Stomach (tissue), 19 donors: Measurements from ENCODE around the gene FBXO27. TPM values are rescaled to one million over a fixed set of nuclear protein-coding genes. Genes with fewer than 3 reads are reported as not detected.

Experiments
- DNase-seq, 2 donors: peaks; one replicate each; pipeline versions ENCODE4 v3.0.0 to v3.0.0-alpha.2; 2013 to 2019
- H3K27ac ChIP-seq, 5 donors: fragments of 200-600 bp in 4 of 5; sonication (generic) in 4 of 5; one replicate each; pipeline ENCODE4 v1.5.1; 2013 to 2019; ENCODE audit warnings: mild to moderate bottlenecking in 1 of 5, moderate library complexity in 1 of 5
- H3K27me3 ChIP-seq, 3 donors: fragments of 200-600 bp; sonication (generic); one replicate each; pipeline ENCODE4 v1.5.1; 2017 to 2019; ENCODE audit warnings: mixed run types in 1 of 3
- H3K36me3 ChIP-seq, 4 donors: fragments of 200-600 bp; sonication (generic); 1 replicate in 3 of 4; 2 replicates in 1 of 4; pipeline ENCODE4 v1.5.1; 2016 to 2019
- H3K4me1 ChIP-seq, 4 donors: fragments of 200-600 bp; sonication (generic); one replicate each; pipeline ENCODE4 v1.5.1; 2016 to 2019
- H3K4me3 ChIP-seq, 4 donors: fragments of 200-600 bp; sonication (generic) in 3 of 4; one replicate each; pipeline ENCODE4 v1.5.1; 2016 to 2019; ENCODE audit warnings: mild to moderate bottlenecking in 1 of 4
- H3K9me3 ChIP-seq, 4 donors: fragments of 200-600 bp; sonication (generic); one replicate each; pipeline ENCODE4 v1.5.1; 2016 to 2019
- EP300 ChIP-seq: sonication (generic); formaldehyde crosslinking; IDR thresholded peaks from one replicate; pipeline ENCODE4 v1.6.1; 2017; ENCODE audit warnings: antibody characterized with exemption
- POLR2A ChIP-seq, 4 donors: fragments of 450-650 bp; IDR thresholded peaks; one replicate each; pipeline ENCODE4 v1.6.1; 2016; ENCODE audit warnings: antibody characterized with exemption in 4 of 4, control low read depth in 2 of 4, mild to moderate bottlenecking in 1 of 4, moderate library complexity in 1 of 4
- POLR2AphosphoS5 ChIP-seq, 3 donors: sonication (generic); formaldehyde crosslinking; IDR thresholded peaks; one replicate each; pipeline ENCODE4 v1.6.1; 2016; ENCODE audit warnings: antibody characterized with exemption in 3 of 3
- WGBS, 5 donors: extraction: QIAGEN DNeasy Blood & Tissue Kit in 3 of 5; methylation state at CpG; one replicate each; pipeline versions ENCODE4 v1.1.5 to v1.1.7; 2013 to 2018; 5-methylcytosine and 5-hydroxymethylcytosine counted together
- intact Hi-C: fragments of 100-400 bp; cut with DNase I; formaldehyde crosslinking; loops from one replicate; pipeline ENCODE4 v1.15.1; 2023; ENCODE audit warnings: low total_unique reads
- long read RNA-seq, 10 donors: transcript quantifications; one replicate each; lab custom pipeline, GENCODE V29; 2026
- polyA plus RNA-seq, 3 donors: library from polyadenylated mRNA; stranded (reverse); fragments of 200-250 nt; gene quantifications; one replicate each; pipeline ENCODE4 v1.2.3, GENCODE V29; 2013
- total RNA-seq, 5 donors: library from RNA; depleted of rRNA; stranded (reverse); fragments of >200 nt; gene quantifications; one replicate each; pipeline versions ENCODE4 v1.1.0 to v1.2.3, GENCODE V29; 2014 to 2016
- TF ChIP-seq, protein P1 (sequence below), 7 experiments: fragments of 450-650 bp in 4 of 7; fragments of 200-600 bp in 3 of 7; sonication (generic) in 3 of 7; IDR thresholded peaks; one replicate each; pipeline ENCODE4 v1.5.1; 2016 to 2019; ENCODE audit warnings: antibody characterized with exemption in 7 of 7, control low read depth in 2 of 7, mild to moderate bottlenecking in 1 of 7
- donor health status: healthy with polysubstance abuse.
- donor health status: Bipolar disorder and iron deficiency.
- donor health status: healthy.

The FBXO27 gene, protein sequence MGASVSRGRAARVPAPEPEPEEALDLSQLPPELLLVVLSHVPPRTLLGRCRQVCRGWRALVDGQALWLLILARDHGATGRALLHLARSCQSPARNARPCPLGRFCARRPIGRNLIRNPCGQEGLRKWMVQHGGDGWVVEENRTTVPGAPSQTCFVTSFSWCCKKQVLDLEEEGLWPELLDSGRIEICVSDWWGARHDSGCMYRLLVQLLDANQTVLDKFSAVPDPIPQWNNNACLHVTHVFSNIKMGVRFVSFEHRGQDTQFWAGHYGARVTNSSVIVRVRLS
- 1 to 10 TPM in 3 of 5 donors, under 1 TPM in 1, not detected in 1; 0.89 to 5.5 (median 3.3) TPM for total RNA-seq
- 1 to 10 TPM; 2.3 to 7.1 (median 3.2) TPM for polyA plus RNA-seq
- long read RNA-seq, donor 1, result 0 reads
- long read RNA-seq, donor 2, result 0 reads
- long read RNA-seq, donor 3, result 0 reads
- long read RNA-seq, donor 4, result 0 reads
- long read RNA-seq, donor 5, partial matches to known transcripts, result 0 of 1 reads
- long read RNA-seq, donor 5, other reads (novel, unspliced or antisense), result 0 of 1 reads
- long read RNA-seq, donor 6, result 0 reads
- long read RNA-seq, donor 7, result 0 reads
- long read RNA-seq, donor 8, result 0 reads
- long read RNA-seq, donor 9, result 0 reads
- long read RNA-seq, donor 10, result 0 reads

DNA sequence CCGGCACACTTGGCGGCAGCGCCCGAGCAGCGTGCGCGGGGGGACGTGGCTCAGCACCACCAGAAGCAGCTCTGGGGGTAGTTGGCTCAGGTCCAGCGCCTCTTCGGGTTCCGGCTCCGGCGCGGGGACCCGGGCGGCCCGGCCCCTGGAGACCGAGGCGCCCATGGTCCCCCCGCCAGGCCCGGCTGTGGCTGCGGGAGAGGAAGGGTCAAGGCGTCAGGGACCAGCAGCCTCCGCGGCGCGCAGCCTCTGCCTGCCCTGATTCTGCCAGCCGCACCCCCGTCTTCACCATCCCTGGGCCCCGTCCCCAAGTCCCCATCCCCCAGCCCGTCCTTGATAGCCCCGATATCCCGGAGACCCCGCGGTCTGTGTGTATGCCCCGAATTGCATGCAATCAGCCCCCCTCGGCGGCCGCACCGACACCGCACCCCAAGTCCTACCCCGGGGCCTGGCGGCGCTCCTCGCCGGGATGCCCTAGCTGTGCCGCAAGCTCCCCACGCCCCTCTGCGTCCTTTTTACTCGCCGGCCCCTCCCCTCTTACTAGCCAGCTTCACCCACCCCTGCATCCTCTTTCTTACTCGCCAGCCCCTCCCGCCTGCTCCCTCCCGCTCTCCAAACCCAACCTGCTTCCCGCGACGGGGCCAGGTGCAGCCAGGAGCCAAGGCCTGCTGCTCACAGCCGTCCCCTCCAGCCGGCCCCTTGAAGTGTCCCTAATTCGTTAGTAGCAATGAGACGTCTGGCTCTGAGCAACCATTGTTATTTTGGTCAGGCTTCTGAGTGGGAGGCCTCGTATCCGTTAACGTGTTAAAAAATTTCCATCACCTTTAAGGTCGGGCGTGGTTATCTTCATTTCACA, at the start of gene FBXO27:
FBXO27 (minus strand) TSS at position 487 of the 856 bp plus-strand sequence; CDS start at position 165, 322 bp downstream.
- Histone ChIP-seq H3K27ac (peak within 1 kb of the TSS; percentile 75 to 84 (median 77)), H3K27me3 (peaks cover 0 to 27% (median 11%) of the 10 kb centered on the region in 3 donors), H3K4me3 (peak within 1 kb of the TSS; percentile 62 to 75 (median 70)), H3K9me3 (no peaks in the 10 kb centered on the region), H3K4me1 (peaks cover 15 to 34% (median 20%) of the 10 kb centered on the region in 4 donors), H3K36me3 (peaks cover 0 to 11% (median 3%) of the 10 kb centered on the region in 4 donors)
- intact Hi-C loops, result no loop called here
- peak in 1 of 2 donors; percentile 51 for DNase-seq
- 4 to 10% (median 6%) methylated on average over 47 to 66 of the region's 66 CpGs for WGBS, 5 donors
- no peak for TF ChIP-seq EP300

DNA sequence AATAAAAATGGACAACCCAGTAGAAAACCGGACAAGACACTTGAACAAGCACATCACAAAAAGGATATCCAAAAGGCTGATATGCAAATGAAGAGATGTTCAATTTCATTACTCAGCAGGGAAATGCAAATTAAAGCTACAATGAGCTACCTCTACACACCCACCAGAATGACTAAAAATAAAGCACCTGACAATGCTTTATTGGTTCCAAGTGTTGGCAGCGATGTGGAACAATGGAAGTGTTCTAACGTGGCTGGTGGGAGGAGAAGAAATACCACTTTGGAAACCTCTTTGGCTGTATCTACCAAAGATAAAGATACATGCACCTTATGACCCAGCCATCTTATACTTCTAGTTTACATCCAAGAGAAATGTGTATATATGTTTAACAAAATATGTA, 48.1 kb upstream of the FBXO27 start:
- Histone ChIP-seq H3K27ac (no peak overlapping the region), H3K27me3 (peaks cover 10 to 89% (median 46%) of the 10 kb centered on the region in 3 donors), H3K9me3 (no peaks in the 10 kb centered on the region), H3K4me3 (no peak overlapping the region), H3K36me3 (no peaks in the 10 kb centered on the region), H3K4me1 (peaks cover 12 to 18% (median 15%) of the 10 kb centered on the region in 4 donors)
- WGBS, 5 donors, result 48 to 55% (median 51%) methylated on average over 3 of the region's 3 CpGs
- intact Hi-C loops, result no loop called here
- TF ChIP-seq EP300 (no peak), POLR2AphosphoS5 (IDR thresholded peaks at IDR 0.05) (no peak), POLR2A (IDR thresholded peaks at IDR 0.05) (no peak)
- TF ChIP-seq, protein P1, sequence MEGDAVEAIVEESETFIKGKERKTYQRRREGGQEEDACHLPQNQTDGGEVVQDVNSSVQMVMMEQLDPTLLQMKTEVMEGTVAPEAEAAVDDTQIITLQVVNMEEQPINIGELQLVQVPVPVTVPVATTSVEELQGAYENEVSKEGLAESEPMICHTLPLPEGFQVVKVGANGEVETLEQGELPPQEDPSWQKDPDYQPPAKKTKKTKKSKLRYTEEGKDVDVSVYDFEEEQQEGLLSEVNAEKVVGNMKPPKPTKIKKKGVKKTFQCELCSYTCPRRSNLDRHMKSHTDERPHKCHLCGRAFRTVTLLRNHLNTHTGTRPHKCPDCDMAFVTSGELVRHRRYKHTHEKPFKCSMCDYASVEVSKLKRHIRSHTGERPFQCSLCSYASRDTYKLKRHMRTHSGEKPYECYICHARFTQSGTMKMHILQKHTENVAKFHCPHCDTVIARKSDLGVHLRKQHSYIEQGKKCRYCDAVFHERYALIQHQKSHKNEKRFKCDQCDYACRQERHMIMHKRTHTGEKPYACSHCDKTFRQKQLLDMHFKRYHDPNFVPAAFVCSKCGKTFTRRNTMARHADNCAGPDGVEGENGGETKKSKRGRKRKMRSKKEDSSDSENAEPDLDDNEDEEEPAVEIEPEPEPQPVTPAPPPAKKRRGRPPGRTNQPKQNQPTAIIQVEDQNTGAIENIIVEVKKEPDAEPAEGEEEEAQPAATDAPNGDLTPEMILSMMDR (IDR thresholded peaks at IDR 0.05), result no peak
- DNase-seq, result no peak

DNA sequence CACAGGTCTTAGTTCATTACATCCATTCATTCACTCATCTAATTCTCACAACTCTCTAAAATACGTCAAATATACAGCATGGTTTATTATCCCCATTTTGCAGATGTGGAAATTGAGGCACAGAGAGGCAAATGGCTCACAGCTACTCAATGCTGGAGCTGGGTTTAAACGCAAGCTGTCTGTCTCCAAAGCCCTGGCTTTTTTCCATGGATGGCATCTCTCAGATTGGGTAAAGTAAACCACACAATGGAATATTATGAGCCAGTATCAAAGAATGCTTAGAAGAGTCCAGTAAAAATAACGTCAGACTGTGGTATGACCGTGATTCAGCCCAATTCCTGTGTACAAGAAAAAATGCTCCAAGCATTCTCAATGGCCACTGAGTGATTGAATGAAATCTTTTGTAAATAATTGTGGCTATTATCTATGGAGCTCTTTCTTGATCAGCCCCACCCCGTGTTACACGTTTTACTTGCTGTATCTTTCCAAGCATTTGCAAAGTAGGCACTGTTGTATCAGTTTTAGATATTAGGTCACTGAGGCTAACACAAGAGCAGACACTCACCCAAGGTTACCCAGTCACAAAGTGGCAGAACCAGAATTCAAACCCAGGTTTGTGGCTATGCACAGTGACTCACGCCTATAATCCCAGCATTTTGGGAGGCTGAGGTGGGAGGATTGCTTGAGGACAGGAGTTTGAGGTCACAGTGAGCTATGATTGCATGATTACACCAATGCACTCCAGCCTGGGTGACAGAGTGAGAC, 46.3 kb upstream of the FBXO27 start:
- H3K9me3 ChIP-seq, result no peaks in the 10 kb centered on the region
- H3K27ac ChIP-seq, result no peak overlapping the region
- peaks cover 4 to 8% (median 6%) of the 10 kb centered on the region in 4 donors for H3K4me1 ChIP-seq
- no peak for DNase-seq
- no peaks in the 10 kb centered on the region for H3K36me3 ChIP-seq
- no peak overlapping the region for H3K4me3 ChIP-seq
- peaks cover 0 to 84% (median 28%) of the 10 kb centered on the region in 3 donors for H3K27me3 ChIP-seq
- intact Hi-C loops, result no loop called here
- TF ChIP-seq, protein P1 (IDR thresholded peaks at IDR 0.05), result no peak
- no peak for TF ChIP-seq POLR2AphosphoS5 (IDR thresholded peaks at IDR 0.05)
- TF ChIP-seq EP300, result no peak
- no peak for TF ChIP-seq POLR2A (IDR thresholded peaks at IDR 0.05)
- 35 to 46% (median 40%) methylated on average over 7 of the region's 7 CpGs for WGBS, 5 donors

DNA sequence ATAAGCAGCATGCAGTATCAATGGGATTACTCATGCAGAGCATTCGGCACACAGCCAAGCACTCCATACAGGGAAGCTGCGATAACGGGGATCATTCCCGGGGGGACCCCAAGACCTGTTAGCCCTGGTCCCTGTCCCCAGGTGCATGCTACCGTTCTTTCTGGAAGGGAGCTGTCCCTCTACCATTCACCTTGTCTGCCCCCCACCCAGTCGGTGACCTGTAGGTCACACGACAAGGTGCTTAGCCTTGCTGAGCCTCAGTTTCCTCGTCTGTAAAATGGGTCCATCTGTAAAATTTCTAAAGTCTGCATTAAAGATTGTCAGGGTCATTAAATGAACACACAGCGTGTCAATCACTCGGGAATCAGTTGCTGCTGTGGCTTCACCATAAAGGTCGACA, 45.0 kb upstream of the FBXO27 start:
- intact Hi-C loops, result no loop called here
- no peak for DNase-seq
- Histone ChIP-seq H3K4me1 (no peaks in the 10 kb centered on the region), H3K27ac (no peak overlapping the region), H3K36me3 (no peaks in the 10 kb centered on the region), H3K4me3 (no peak overlapping the region), H3K27me3 (peaks cover 0 to 71% (median 16%) of the 10 kb centered on the region in 3 donors), H3K9me3 (no peaks in the 10 kb centered on the region)
- 88 to 91% (median 90%) methylated on average over 11 of the region's 11 CpGs for WGBS, 5 donors
- TF ChIP-seq POLR2AphosphoS5 (IDR thresholded peaks at IDR 0.05), result no peak
- TF ChIP-seq, protein P1 (IDR thresholded peaks at IDR 0.05), result no peak
- no peak for TF ChIP-seq POLR2A (IDR thresholded peaks at IDR 0.05)
- TF ChIP-seq EP300, result no peak
